HG02571 (cell line): ENCODE data around the gene HEMGN.

ENCODE experiments used
- ATAC-seq: cut with Tn5 transposase; IDR thresholded peaks from one replicate; pipeline ENCODE4 v1.9.1; 2021; ENCODE audit warnings: mild to moderate bottlenecking, moderate library complexity; ENCODE audit not compliant: unreplicated experiment

Gene HEMGN

DNA sequence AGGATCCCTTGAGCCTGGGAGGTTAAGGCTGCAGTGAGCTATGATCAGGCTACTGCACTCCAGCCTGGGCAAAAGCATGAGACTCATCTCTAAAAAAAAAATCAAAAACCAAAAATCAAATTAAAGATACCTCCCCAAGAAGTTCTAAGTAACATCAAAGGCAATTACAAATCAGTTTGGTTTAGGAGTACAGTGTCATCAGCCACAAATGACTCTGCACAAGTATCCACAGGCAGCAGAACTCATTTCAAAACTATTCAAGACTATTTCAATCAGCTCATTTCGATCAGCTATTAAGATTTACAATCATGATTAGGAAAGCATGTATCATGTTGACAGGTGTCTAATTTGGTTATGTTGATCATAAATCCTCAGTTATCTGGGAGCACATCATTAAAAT lies 34.8 kb downstream of the HEMGN start:
- no peak for ATAC-seq

- ATAC-seq: no peak
These were observed 37.0 kb downstream of the HEMGN start for GRCh38 chr9:97900738-97901565.

- ATAC-seq: no peak
These were observed 37.8 kb downstream of the HEMGN start for GRCh38 chr9:97900103-97900737.

GRCh38 chr9:97895695-97896332 lies 42.2 kb downstream of the HEMGN start:
- no peak for ATAC-seq

- no peak for ATAC-seq
These were observed 42.8 kb downstream of the HEMGN start for GRCh38 chr9:97895211-97895610.

- no peak for ATAC-seq
These were observed 45.6 kb downstream of the HEMGN start for GRCh38 chr9:97892421-97892820.

- ATAC-seq: no peak
These were observed 46.2 kb downstream of the HEMGN start for GRCh38 chr9:97891736-97892135.

GRCh38 chr9:97889941-97890887 lies 47.8 kb downstream of the HEMGN start:
- ATAC-seq: no peak

- no peak for ATAC-seq
These were observed 57.6 kb downstream of the HEMGN start for GRCh38 chr9:97880336-97880735.
